Measurements from ENCODE around the gene ZFYVE26. TPM values are rescaled to one million over a fixed set of nuclear protein-coding genes. Genes with fewer than 3 reads are reported as not detected.

Gene ZFYVE26
- 10 to 100 TPM; 35.2 to 38.1 TPM for total RNA-seq
- polyA plus RNA-seq: 1 to 10 TPM in 1 of 2 donors, under 1 TPM in 1; 0.95 to 4.2 TPM

DNA sequence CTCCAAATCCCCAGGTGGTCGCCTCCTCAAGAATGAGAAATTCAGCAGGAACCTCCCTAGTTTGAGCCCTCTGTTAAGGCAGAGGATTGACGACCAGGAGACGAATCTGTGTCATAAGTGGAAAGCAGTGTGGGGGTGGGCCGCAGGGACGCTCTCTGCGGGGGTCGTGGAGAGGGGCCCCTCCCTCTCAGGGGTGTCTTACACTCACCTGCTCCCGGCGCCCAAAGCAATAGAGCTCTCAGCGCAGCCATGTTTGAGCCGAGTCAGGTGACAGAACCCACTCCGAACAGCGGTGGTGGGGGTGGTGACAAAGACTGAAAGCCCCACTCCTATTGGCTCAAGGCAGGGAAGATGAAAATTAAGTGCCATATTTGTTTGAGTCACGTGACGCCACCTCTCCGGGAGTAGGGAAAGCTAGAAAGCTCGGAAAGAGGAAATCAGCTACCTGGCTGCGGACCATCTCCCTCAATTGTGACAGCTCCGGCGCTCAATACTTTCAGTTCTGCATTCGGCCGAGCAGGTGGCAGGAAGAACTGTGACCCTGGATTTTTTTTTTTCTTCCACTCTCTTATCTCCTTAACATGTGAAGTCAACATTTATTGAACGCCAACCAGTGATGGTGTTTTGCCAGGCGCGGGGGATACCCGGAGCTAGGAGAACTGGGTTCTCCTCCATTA is at the start of gene ZFYVE26:
Gene ZFYVE26, minus strand, starts transcription at position 265 of the 677 bp plus-strand sequence. CDS start 627 bp downstream, outside the sequence.
- DNase-seq: peak; percentile 87 to 95 (median 88)
- intact Hi-C loops (cut with micrococcal nuclease): loop anchor here (1.0 to 5.0 kb wide), 4 partner anchors 121 to 1006 kb away; partner anchors contain the start of genes PIGH and RDH11
- peak within 1 kb of the TSS; percentile 47 for H3K27ac ChIP-seq (ENCODE audit: low read depth, low read length)
- Mint-ChIP-seq H3K4me3 (peak within 1 kb of the TSS; percentile 89 to 99 (median 96)), H3K4me1 (peaks cover 39 to 61% (median 46%) of the 10 kb centered on the region in 4 donors), H3K36me3 (peaks cover 16 to 41% of the 10 kb centered on the region in 2 donors), H3K9me3 (no peaks in the 10 kb centered on the region), H3K27me3 (no peaks in the 10 kb centered on the region), H3K27ac (peak within 1 kb of the TSS; percentile 86 to 98 (median 96))
- CTCF ChIA-PET (ENCODE audit: partially characterized antibody): interaction anchor here (1.0 kb wide), 1 partner anchor 18 kb away, joined by 3 read pairs; no protein-coding TSS in a partner anchor
- H3K27me3 ChIP-seq (ENCODE audit: insufficient read depth, low read length): no peaks in the 10 kb centered on the region
- H3K36me3 ChIP-seq (ENCODE audit: insufficient read depth, low read length): no peaks in the 10 kb centered on the region
- H3K4me1 ChIP-seq (ENCODE audit: insufficient read depth, low read length): peaks cover 38% of the 10 kb centered on the region
- no peaks in the 10 kb centered on the region for H3K9me3 ChIP-seq (ENCODE audit: control insufficient read depth in 1 of 2, low read length in 2 of 2)
- H3K4me3 ChIP-seq (ENCODE audit: low read length in 2 of 2): peak within 1 kb of the TSS; percentile 54 to 86
- POLR2A ChIA-PET (ENCODE audit: partially characterized antibody): interaction anchor here (0.7 to 1.2 kb wide), 11 partner anchors 9 to 999 kb away, joined by 3 to 7 read pairs (median 3); partner anchors contain the start of genes ATP6V1D, EIF2S1, PIGH and VTI1B

DNA sequence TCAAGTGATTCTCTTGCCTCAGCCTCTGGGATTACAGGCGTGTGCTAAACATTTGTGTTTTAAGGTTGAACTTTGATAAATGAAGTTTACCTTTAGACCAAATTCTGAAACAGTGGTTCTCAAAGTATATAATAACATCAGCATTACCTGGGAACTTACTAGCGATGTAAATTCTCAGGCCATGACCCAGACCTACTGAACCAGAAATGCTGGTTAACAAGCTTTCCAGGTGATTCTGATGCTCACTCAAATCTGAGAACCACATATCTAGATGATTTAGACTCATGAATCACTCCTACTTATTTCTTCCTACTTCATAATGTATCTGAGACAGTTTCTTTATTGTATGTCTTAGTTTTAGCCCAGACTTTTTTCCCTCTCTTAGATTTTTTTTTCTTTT is 46.8 kb upstream of the ZFYVE26 start:
- no peaks in the 10 kb centered on the region for H3K4me1 ChIP-seq (ENCODE audit: insufficient read depth, low read length)
- Mint-ChIP-seq H3K36me3 (peaks cover 26% of the 10 kb centered on the region in 2 donors), H3K4me1 (peaks cover 3 to 11% (median 7%) of the 10 kb centered on the region in 4 donors), H3K27ac (no peak overlapping the region), H3K9me3 (peaks cover 0 to 5% (median 0%) of the 10 kb centered on the region in 8 donors), H3K27me3 (no peaks in the 10 kb centered on the region), H3K4me3 (no peak overlapping the region)
- H3K4me3 ChIP-seq (ENCODE audit: low read length in 2 of 2): no peak overlapping the region
- no peaks in the 10 kb centered on the region for H3K36me3 ChIP-seq (ENCODE audit: insufficient read depth, low read length)
- no peaks in the 10 kb centered on the region for H3K27me3 ChIP-seq (ENCODE audit: insufficient read depth, low read length)
- H3K9me3 ChIP-seq (ENCODE audit: control insufficient read depth in 1 of 2, low read length in 2 of 2): no peaks in the 10 kb centered on the region
- DNase-seq: no peak
- no peak overlapping the region for H3K27ac ChIP-seq (ENCODE audit: low read depth, low read length)
- POLR2A ChIA-PET (ENCODE audit: partially characterized antibody): no interaction called here
- CTCF ChIA-PET (ENCODE audit: partially characterized antibody): no interaction called here
- intact Hi-C loops (cut with micrococcal nuclease): no loop called here

- no peaks in the 10 kb centered on the region for H3K4me1 ChIP-seq (ENCODE audit: insufficient read depth, low read length)
- Mint-ChIP-seq H3K36me3 (peaks cover 0 to 2% of the 10 kb centered on the region in 2 donors), H3K27me3 (no peaks in the 10 kb centered on the region), H3K4me1 (peaks cover 0 to 4% (median 0%) of the 10 kb centered on the region in 4 donors), H3K9me3 (no peaks in the 10 kb centered on the region), H3K27ac (peak overlapping the region in 1 of 7 donors; percentile 51), H3K4me3 (no peak overlapping the region)
- DNase-seq: no peak
- H3K27me3 ChIP-seq (ENCODE audit: insufficient read depth, low read length): no peaks in the 10 kb centered on the region
- intact Hi-C loops (cut with micrococcal nuclease): no loop called here
- H3K27ac ChIP-seq (ENCODE audit: low read depth, low read length): no peak overlapping the region
- no peak overlapping the region for H3K4me3 ChIP-seq (ENCODE audit: low read length in 2 of 2)
- POLR2A ChIA-PET (ENCODE audit: partially characterized antibody): no interaction called here
- H3K36me3 ChIP-seq (ENCODE audit: insufficient read depth, low read length): no peaks in the 10 kb centered on the region
- CTCF ChIA-PET (ENCODE audit: partially characterized antibody): interaction anchor here (1.7 kb wide), 1 partner anchor 25 kb away, joined by 5 read pairs; no protein-coding TSS in a partner anchor
- no peaks in the 10 kb centered on the region for H3K9me3 ChIP-seq (ENCODE audit: control insufficient read depth in 1 of 2, low read length in 2 of 2)
These were observed 42.9 kb upstream of the ZFYVE26 start for GRCh38 chr14:67859169-67859749.

DNA sequence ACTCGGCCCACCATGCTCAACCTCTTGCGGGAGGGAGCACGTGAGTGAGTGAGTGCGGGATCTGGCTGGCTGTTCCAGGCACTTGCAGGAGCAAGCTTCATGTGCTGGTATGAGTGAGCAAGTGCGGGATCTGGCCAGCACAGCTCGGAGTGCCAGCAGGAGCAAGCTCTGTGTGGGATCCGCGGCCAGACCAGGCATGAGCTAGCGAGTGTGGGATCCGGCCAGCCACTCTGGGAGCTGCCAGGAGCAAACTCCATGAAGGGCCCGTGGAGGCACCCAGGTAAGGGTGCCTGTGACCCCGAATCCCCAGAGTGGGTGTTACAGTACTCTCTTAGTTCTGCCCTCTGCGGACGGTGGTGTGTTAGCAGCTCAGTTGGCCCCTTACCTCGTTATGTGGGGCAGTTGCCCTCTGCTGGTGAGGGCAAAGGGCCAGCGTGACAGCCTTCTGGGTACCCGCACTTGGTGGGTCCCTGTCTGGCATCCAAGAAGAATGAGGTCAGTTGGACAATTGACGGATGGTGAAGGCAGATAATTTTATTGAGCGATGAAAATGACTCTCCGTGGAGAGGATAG is 41.5 kb upstream of the ZFYVE26 start:
- Histone ChIP-seq H3K27ac (ENCODE audit: low read depth, low read length) (no peak overlapping the region), H3K9me3 (ENCODE audit: control insufficient read depth in 1 of 2, low read length in 2 of 2) (no peaks in the 10 kb centered on the region), H3K4me3 (ENCODE audit: low read length in 2 of 2) (no peak overlapping the region), H3K36me3 (ENCODE audit: insufficient read depth, low read length) (no peaks in the 10 kb centered on the region), H3K4me1 (ENCODE audit: insufficient read depth, low read length) (no peaks in the 10 kb centered on the region), H3K27me3 (ENCODE audit: insufficient read depth, low read length) (no peaks in the 10 kb centered on the region)
- peaks cover 0 to 5% of the 10 kb centered on the region in 2 donors for H3K36me3 Mint-ChIP-seq
- no peaks in the 10 kb centered on the region for H3K9me3 Mint-ChIP-seq
- ChIA-PET CTCF (ENCODE audit: partially characterized antibody) (interaction anchor here (1.7 kb wide), 1 partner anchor 24 kb away, joined by 5 read pairs; no protein-coding TSS in a partner anchor), POLR2A (ENCODE audit: partially characterized antibody) (no interaction called here)
- peaks cover 0 to 4% (median 0%) of the 10 kb centered on the region in 4 donors for H3K4me1 Mint-ChIP-seq
- no peak overlapping the region for H3K27ac Mint-ChIP-seq
- DNase-seq: no peak
- intact Hi-C loops (cut with micrococcal nuclease): no loop called here
- H3K4me3 Mint-ChIP-seq: no peak overlapping the region
- H3K27me3 Mint-ChIP-seq: no peaks in the 10 kb centered on the region

GRCh38 chr14:67856827-67857226 is 40.4 kb upstream of the ZFYVE26 start:
- Mint-ChIP-seq H3K9me3 (no peaks in the 10 kb centered on the region), H3K4me3 (no peak overlapping the region), H3K36me3 (peaks cover 0 to 5% of the 10 kb centered on the region in 2 donors), H3K27ac (no peak overlapping the region), H3K27me3 (no peaks in the 10 kb centered on the region), H3K4me1 (peaks cover 0 to 4% (median 0%) of the 10 kb centered on the region in 4 donors)
- Histone ChIP-seq H3K36me3 (ENCODE audit: insufficient read depth, low read length) (no peaks in the 10 kb centered on the region), H3K4me1 (ENCODE audit: insufficient read depth, low read length) (no peaks in the 10 kb centered on the region), H3K27me3 (ENCODE audit: insufficient read depth, low read length) (no peaks in the 10 kb centered on the region), H3K4me3 (ENCODE audit: low read length in 2 of 2) (no peak overlapping the region), H3K27ac (ENCODE audit: low read depth, low read length) (no peak overlapping the region), H3K9me3 (ENCODE audit: control insufficient read depth in 1 of 2, low read length in 2 of 2) (no peaks in the 10 kb centered on the region)
- CTCF ChIA-PET (ENCODE audit: partially characterized antibody): no interaction called here
- DNase-seq: no peak
- intact Hi-C loops (cut with micrococcal nuclease): no loop called here
- POLR2A ChIA-PET (ENCODE audit: partially characterized antibody): no interaction called here

GRCh38 chr14:67853715-67854114 is 37.3 kb upstream of the ZFYVE26 start:
- DNase-seq: no peak
- H3K4me1 Mint-ChIP-seq: peaks cover 0 to 8% (median 0%) of the 10 kb centered on the region in 4 donors
- intact Hi-C loops (cut with micrococcal nuclease): no loop called here

More at GRCh38 chr14:67853715-67854114, 37.3 kb upstream of the ZFYVE26 start:
- H3K27ac ChIP-seq (ENCODE audit: low read depth, low read length): no peak overlapping the region
- H3K9me3 Mint-ChIP-seq: peaks cover 0 to 9% (median under 1%) of the 10 kb centered on the region in 8 donors
- no peaks in the 10 kb centered on the region for H3K27me3 ChIP-seq (ENCODE audit: insufficient read depth, low read length)
- POLR2A ChIA-PET (ENCODE audit: partially characterized antibody): no interaction called here
- no peak overlapping the region for H3K4me3 ChIP-seq (ENCODE audit: low read length in 2 of 2)
- no peak overlapping the region for H3K4me3 Mint-ChIP-seq
- CTCF ChIA-PET (ENCODE audit: partially characterized antibody): no interaction called here
- no peak overlapping the region for H3K27ac Mint-ChIP-seq
- no peaks in the 10 kb centered on the region for H3K27me3 Mint-ChIP-seq
- no peaks in the 10 kb centered on the region for H3K36me3 ChIP-seq (ENCODE audit: insufficient read depth, low read length)
- no peaks in the 10 kb centered on the region for H3K9me3 ChIP-seq (ENCODE audit: control insufficient read depth in 1 of 2, low read length in 2 of 2)
- H3K36me3 Mint-ChIP-seq: peaks cover 8 to 20% of the 10 kb centered on the region in 2 donors
- H3K4me1 ChIP-seq (ENCODE audit: insufficient read depth, low read length): no peaks in the 10 kb centered on the region

Data from CD4-positive, alpha-beta memory T cell (primary cell).